ENCODE data around the gene NCF4.
A peak's percentile ranks its signal among the peaks of the same experiment; 100 is the strongest.

Gene NCF4

GRCh38 chr22:36853407-36854099, 7.3 kb upstream of the NCF4 start:
- peak; percentile 93 to 94 for DNase-seq
- H3K27ac Mint-ChIP-seq: peak overlapping the region; percentile 97
- peaks cover 25% of the 10 kb centered on the region for H3K4me1 Mint-ChIP-seq
- H3K9me3 Mint-ChIP-seq: peaks cover 4 to 12% of the 10 kb centered on the region in 2 donors
- peaks cover 47% of the 10 kb centered on the region for H3K27me3 Mint-ChIP-seq
- peak overlapping the region; percentile 68 to 70 for H3K4me3 Mint-ChIP-seq
- peak; percentile 85 for ATAC-seq

- peaks cover 28% of the 10 kb centered on the region for H3K27me3 Mint-ChIP-seq
- peaks cover 4 to 12% of the 10 kb centered on the region in 2 donors for H3K9me3 Mint-ChIP-seq
- no peak for ATAC-seq
- DNase-seq: no peak
- no peak overlapping the region for H3K27ac Mint-ChIP-seq
- peaks cover 43% of the 10 kb centered on the region for H3K4me1 Mint-ChIP-seq
- no peak overlapping the region for H3K4me3 Mint-ChIP-seq
Observed at GRCh38 chr22:36855478-36855877, 5.3 kb upstream of the NCF4 start.

- Mint-ChIP-seq H3K27me3 (peaks cover 21% of the 10 kb centered on the region), H3K4me1 (peaks cover 51% of the 10 kb centered on the region), H3K4me3 (peak overlapping the region; percentile 58 to 70), H3K27ac (no peak overlapping the region), H3K9me3 (peaks cover 4 to 12% of the 10 kb centered on the region in 2 donors)
- DNase-seq (peak; percentile 91 to 94), ATAC-seq (peak; percentile 53)
Observed at GRCh38 chr22:36856121-36856791, 4.5 kb upstream of the NCF4 start.

GRCh38 chr22:36856792-36857135, 4.0 kb upstream of the NCF4 start:
- Mint-ChIP-seq H3K4me3 (no peak overlapping the region), H3K9me3 (peaks cover 4 to 12% of the 10 kb centered on the region in 2 donors), H3K27me3 (peaks cover 21% of the 10 kb centered on the region), H3K27ac (no peak overlapping the region), H3K4me1 (peaks cover 56% of the 10 kb centered on the region)
- ATAC-seq (no peak), DNase-seq (no peak)

- H3K4me3 Mint-ChIP-seq: no peak overlapping the region
- peaks cover 61% of the 10 kb centered on the region for H3K4me1 Mint-ChIP-seq
- peaks cover 21% of the 10 kb centered on the region for H3K27me3 Mint-ChIP-seq
- no peak overlapping the region for H3K27ac Mint-ChIP-seq
- peaks cover 0 to 3% of the 10 kb centered on the region in 2 donors for H3K9me3 Mint-ChIP-seq
- DNase-seq (no peak), ATAC-seq (no peak)
Observed at GRCh38 chr22:36858156-36858555, 2.6 kb upstream of the NCF4 start.

GRCh38 chr22:36858966-36859365, 1.8 kb upstream of the NCF4 start:
- H3K4me1 Mint-ChIP-seq: peaks cover 56% of the 10 kb centered on the region
- ATAC-seq (no peak), DNase-seq (no peak)
- H3K27me3 Mint-ChIP-seq: peaks cover 21% of the 10 kb centered on the region
- H3K27ac Mint-ChIP-seq: no peak overlapping the region
- H3K4me3 Mint-ChIP-seq: no peak overlapping the region
- H3K9me3 Mint-ChIP-seq: no peaks in the 10 kb centered on the region

DNA sequence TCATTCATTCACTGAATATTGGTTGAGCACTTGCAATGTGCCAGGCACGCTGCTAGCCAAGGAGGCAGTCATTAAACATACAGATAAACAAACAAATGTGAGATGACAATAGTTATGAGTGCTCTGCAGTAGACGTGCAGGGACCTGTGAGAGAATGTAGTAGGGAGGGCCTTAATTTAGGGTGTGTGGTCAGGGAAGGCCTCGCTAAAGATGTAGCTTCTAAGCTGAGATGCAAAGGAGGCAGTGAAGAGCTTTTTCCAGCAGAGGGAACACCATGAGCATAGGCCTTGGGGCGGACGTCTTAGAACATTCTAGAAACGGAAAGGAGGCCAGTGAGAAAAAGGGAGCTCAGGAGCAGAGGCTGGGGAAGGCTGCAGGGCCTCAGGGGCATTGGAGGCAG, 789 bp upstream of the NCF4 start:
- Mint-ChIP-seq H3K27ac (peak overlapping the region; percentile 81 to 97), H3K27me3 (peaks cover 21% of the 10 kb centered on the region), H3K9me3 (no peaks in the 10 kb centered on the region), H3K4me3 (peak overlapping the region; percentile 42 to 75), H3K4me1 (peaks cover 66% of the 10 kb centered on the region)
- DNase-seq (no peak), ATAC-seq (no peak)

DNA sequence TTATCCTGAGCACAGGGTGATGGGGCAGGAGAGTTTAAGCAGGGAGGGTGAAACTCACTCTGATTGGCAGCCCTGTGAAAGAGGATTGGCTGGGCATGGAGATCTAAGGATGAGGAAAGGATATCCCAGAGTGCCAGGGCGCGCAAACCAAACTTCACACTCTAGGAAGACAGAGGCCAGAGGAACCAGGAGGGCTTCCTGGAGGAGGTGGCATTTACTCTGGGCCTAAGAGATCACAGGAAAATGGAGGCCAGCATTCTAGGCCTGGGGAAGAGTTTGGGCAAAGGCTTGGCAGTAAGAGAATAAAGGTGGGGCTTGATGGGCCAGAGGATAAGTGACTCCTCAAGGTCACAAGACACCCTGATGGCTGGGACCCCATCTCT, 377 bp upstream of the NCF4 start:
- Mint-ChIP-seq H3K27ac (peak overlapping the region; percentile 81 to 97), H3K27me3 (peaks cover 21% of the 10 kb centered on the region), H3K4me1 (peaks cover 70% of the 10 kb centered on the region), H3K4me3 (peak overlapping the region; percentile 51 to 75), H3K9me3 (no peaks in the 10 kb centered on the region)
- ATAC-seq (no peak), DNase-seq (no peak)

DNA sequence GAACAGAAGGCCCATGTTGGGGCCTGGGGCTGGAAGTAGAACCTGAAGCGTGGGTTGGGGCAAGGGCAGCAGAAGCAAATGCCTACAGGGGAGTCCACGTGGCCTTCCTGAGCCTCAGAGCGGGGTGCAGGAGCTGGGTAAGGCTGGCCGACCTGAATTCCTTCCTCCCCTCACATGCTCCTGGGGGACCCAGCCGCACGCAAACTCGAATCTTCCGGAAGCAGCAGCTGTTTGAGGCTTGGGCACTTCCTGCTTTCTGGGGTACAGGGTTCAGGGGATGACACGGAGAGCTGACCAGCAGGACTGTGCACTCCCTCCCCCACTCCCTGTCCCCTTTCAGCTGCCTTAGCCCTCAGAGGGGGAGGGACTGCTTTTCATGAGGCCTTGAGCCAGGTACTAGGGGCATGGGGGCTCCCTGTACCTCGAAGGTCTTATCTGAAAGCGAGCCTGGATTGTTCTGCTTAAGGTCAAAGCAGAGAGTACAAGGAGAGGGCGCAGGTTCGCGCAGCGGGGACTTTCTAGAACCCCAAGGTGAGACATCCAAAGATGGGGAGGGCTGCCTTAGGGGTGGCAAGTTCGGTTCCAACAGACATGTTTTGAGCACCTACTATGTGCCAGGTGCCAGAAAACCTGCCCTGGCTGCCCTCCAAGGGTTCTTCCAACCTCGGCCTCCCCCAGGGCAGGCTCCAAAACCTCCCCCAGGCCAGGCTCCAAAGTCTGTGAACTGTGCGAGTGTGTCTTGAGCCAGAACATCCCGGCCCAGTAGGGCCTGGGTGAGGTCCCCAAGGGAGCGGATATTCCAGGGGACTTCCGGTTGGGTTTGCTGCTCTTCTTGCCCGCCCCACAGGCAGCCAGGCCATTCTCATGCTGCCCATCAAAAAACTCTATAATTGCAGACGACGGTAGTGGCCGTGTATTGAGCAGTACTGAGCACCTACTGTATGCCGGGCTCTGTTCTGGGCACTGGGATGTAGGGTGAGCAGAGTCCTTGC, 1.7 kb downstream of the NCF4 start:
- Mint-ChIP-seq H3K27me3 (peaks cover 9% of the 10 kb centered on the region), H3K4me1 (peaks cover 68% of the 10 kb centered on the region), H3K27ac (peak overlapping the region; percentile 34 to 75), H3K9me3 (no peaks in the 10 kb centered on the region), H3K4me3 (peak overlapping the region in 1 of 2 donors; percentile 75)
- ATAC-seq (no peak), DNase-seq (no peak)

GRCh38 chr22:36863281-36863680, 2.5 kb downstream of the NCF4 start:
- H3K4me1 Mint-ChIP-seq: peaks cover 62% of the 10 kb centered on the region

DNA sequence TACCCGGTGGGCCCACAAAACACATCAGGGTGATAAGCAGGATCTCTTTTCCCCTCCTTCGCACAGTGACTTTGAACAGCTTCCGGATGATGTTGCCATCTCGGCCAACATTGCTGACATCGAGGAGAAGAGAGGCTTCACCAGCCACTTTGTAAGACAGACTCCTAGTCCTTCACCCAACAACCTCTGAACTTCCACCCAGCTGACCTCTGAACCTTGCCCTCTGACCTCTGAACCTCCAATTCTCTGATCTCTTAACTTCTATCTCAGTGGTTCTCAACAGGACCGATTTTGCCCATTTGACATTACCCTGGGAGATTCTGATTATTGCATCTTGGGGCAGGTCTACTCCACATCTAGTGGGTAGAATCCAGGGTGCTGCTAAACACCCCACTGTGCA, 3.2 kb downstream of the NCF4 start:
- peaks cover 60% of the 10 kb centered on the region for H3K4me1 Mint-ChIP-seq
- DNase-seq (no peak), ATAC-seq (no peak)
- no peaks in the 10 kb centered on the region for H3K27me3 Mint-ChIP-seq
- H3K27ac Mint-ChIP-seq: no peak overlapping the region
- H3K9me3 Mint-ChIP-seq: no peaks in the 10 kb centered on the region
- H3K4me3 Mint-ChIP-seq: no peak overlapping the region

More at GRCh38 chr22:36863281-36863680, 2.5 kb downstream of the NCF4 start:
- H3K4me3 Mint-ChIP-seq: no peak overlapping the region
- peaks cover 1% of the 10 kb centered on the region for H3K27me3 Mint-ChIP-seq
- DNase-seq (no peak), ATAC-seq (no peak)
- H3K27ac Mint-ChIP-seq: no peak overlapping the region
- H3K9me3 Mint-ChIP-seq: no peaks in the 10 kb centered on the region

DNA sequence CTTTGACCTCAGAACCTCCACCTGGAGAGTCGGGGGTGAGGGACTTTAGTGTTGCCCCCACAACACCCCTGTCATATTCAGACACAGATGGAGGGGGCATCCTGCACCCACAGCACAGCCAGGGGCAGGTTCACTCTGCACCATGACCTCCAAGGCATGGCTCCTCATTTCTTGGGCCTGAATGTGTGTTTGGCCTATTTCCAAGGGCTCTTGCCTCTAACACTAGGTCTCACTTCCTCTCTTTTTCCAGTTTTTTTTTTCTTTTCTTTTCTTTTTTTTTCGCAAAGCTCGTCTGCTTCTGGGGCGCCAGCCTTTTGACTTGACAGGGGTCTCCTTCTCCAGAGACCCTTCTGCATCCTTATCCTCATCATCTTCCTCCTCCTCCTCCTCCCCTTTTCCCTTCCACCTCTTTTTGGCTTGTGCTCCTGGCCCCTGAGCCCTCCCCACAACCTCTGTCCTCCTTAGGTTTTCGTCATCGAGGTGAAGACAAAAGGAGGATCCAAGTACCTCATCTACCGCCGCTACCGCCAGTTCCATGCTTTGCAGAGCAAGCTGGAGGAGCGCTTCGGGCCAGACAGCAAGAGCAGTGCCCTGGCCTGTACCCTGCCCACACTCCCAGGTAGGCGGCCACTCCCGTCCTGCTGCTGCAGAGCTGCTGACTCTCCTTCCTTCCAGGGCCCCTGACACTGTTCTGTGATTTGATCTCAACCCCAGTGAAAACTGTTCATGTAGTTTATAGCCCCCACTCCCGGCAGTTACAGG, 3.8 kb downstream of the NCF4 start:
- Mint-ChIP-seq H3K4me1 (peaks cover 53% of the 10 kb centered on the region), H3K27me3 (no peaks in the 10 kb centered on the region), H3K4me3 (peak overlapping the region in 1 of 2 donors; percentile 19), H3K9me3 (no peaks in the 10 kb centered on the region), H3K27ac (peak overlapping the region in 1 of 2 donors; percentile 38)
- no peak for DNase-seq
- no peak for ATAC-seq

- peaks cover 46% of the 10 kb centered on the region for H3K4me1 Mint-ChIP-seq
- peak overlapping the region in 1 of 2 donors; percentile 35 for H3K27ac Mint-ChIP-seq
Observed at GRCh38 chr22:36865346-36865745, 4.5 kb downstream of the NCF4 start.

GRCh38 chr22:36867695-36868094, 6.9 kb downstream of the NCF4 start:
- Mint-ChIP-seq H3K9me3 (peaks cover 0 to 5% of the 10 kb centered on the region in 2 donors), H3K4me3 (no peak overlapping the region), H3K4me1 (peaks cover 28% of the 10 kb centered on the region), H3K27ac (no peak overlapping the region), H3K27me3 (peaks cover 13% of the 10 kb centered on the region)
- DNase-seq: no peak
- ATAC-seq: no peak

More at GRCh38 chr22:36865346-36865745, 4.5 kb downstream of the NCF4 start:
- ATAC-seq (no peak), DNase-seq (no peak)
- Mint-ChIP-seq H3K9me3 (no peaks in the 10 kb centered on the region), H3K27me3 (peaks cover 3% of the 10 kb centered on the region), H3K4me3 (peak overlapping the region in 1 of 2 donors; percentile 19)

All from stimulated activated naive CD8-positive, alpha-beta T cell treated with anti-CD3 and anti-CD28 coated beads, Interleukin-15, amount 100 ng/mL, for 72 hours (primary cell).